GM19395 (cell line): ENCODE data around the gene POLD4.
A peak's percentile ranks its signal among the peaks of the same experiment; 100 is the strongest.

Experiments
- ATAC-seq: cut with Tn5 transposase; IDR thresholded peaks from one replicate; pipeline ENCODE4 v1.9.1; 2021; ENCODE audit warnings: mild to moderate bottlenecking, moderate library complexity; ENCODE audit not compliant: unreplicated experiment

Gene POLD4

GRCh38 chr11:67317888-67318555 is 35.3 kb downstream of the POLD4 start:
- ATAC-seq = peak; percentile 7

DNA sequence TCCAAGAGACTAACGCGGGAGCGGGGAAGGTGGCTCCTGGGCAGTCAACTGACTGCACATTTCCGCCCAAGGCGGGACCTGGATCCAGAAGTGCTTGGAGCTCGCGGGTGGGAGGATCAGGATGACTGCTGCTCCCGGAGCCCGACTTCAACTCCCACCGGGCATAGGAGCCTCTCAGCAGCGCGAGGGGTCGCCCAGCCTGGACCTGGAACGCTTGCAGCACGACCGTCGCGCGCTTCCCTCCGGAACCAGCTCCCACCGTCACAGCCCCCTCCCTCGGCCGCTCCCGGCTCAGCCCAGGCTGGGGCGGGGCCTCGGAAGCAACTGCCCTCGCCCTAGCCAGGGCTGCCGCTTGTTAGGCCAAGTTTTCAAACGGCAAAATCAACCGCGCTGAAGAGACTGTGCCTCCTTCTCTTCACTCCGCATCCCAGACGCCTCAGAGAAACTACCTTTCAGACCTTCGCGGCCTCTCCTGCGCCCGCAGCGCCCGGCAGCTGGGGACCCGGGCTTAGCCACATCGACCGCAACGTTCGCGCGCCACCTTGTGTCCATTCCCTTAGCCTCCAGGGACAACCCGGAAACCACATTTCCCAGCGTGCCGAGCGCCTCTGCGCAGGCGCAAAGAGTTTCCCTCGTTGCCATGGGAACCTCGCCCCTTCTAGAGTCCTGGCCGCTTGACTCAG is 36.0 kb downstream of the POLD4 start:
- peak; percentile 74 for ATAC-seq

DNA sequence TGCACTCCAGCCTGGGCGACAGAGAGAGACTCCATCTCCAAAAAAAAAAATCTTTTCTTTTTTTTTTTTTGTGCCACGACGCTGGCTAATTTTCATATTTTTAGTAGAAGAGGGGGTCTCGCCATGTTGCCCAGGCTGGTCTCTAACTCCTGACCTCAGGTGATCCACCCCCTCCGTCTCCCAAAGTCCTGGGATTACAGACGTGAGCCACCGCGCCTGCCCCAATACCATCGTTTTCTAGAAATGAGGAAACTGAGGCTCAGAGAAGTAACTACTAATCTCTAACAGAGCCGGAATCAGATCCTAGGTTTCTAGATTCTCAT is 36.5 kb downstream of the POLD4 start:
- peak; percentile 7 for ATAC-seq

- ATAC-seq = no peak
Measured at GRCh38 chr11:67315325-67315909, 37.9 kb downstream of the POLD4 start.

DNA sequence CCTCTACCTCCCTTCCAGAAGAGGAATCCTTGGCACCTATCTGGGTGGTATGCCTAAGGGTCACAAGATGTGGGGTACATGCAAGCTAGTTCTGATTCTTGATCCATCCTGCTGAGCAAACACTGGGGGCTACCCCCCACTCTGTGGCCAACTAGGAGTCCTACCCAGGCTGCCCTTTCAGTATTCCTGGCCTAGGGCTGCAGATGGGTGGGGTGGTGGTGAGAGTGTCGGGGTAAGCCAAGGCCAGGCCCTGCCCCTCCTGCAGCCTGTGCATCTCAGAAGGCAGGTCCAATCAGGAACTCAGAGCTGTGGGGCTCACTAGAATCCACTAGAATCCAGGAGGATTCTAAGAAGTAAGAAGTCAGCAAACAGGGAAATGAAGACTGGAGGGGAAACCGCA is 39.1 kb downstream of the POLD4 start:
- no peak for ATAC-seq

GRCh38 chr11:67313125-67313890 is 40.0 kb downstream of the POLD4 start:
- ATAC-seq = no peak

DNA sequence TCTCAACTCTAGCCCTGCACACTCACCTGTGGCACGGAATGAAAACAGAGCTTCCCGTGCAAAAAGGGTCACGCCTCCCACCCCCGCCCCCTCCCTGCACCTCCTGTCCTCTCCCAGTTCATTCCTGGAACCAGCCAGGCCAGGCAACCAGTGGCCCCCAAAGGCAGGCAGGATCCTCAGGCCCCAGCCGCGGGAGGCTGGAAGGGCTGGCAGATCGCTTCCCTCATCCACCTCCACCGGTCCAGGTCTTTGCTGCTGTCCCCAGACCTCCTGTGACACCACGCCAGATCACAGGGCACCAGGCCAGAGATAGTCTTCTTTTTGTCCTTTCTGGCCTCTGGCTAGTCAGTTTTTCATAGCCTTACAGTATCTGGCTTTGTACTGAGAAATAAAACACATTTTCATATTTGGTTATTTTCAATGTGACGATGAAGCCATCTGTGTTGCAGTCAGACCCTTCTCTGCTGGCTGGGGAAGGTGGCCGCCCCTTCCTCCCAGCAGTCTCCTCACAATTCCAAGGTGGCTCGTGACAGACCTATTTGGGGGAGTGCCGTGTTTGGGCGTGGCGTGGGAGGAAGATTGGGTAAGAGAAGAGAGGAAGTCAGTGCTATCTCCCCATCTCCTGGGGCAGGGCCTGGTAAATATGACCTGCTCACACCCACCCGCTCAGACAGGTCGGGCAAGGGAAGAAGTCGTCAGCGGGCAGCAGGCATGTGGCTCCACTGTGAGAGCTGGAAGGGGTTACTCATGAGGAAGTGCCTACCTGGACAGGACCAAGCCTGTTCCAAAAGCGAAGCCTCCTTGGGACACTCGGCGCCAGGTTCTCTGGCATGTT is 40.9 kb downstream of the POLD4 start:
- ATAC-seq = no peak

- no peak for ATAC-seq
Measured at GRCh38 chr11:67311556-67312082, 41.7 kb downstream of the POLD4 start.

GRCh38 chr11:67311051-67311555 is 42.2 kb downstream of the POLD4 start:
- ATAC-seq = no peak

DNA sequence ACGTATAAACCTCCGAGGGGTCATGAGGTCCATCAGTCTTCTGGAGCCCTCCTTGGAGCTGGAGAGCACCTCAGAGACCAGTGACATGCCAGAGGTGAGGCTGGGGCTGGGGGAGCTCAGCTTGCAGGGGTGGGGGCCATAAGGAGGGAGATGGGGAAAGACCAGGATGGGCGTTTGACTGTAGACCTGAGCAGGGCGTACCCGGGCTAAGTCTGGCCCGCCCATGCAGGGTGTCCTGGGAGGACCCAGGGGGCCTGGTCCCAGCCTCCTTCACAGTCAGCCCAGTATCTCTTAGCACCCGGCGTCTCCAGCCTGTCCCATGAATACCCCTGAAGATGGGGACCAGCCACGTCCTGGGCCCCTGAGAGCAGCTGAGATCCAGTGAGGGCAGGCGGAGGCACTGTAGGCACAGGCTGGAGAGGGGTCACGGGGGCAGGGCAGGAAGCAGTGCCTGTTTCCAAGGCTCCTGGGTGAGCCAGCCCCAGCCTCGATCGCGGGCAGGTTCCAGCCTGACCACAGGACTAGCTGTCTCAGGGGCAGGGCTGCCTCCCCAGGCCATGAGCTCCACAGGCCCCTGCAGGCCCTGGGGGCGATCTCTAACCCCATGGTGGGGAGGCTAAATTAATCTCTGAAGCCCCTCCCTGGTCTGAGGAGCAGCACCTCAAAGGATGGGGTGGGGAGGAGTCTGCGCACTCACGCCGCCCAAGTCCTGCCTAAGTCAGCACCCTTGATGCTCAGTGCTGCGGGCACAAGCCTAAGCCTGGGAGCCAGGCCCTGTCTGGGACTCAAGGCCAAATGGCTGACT is 42.9 kb downstream of the POLD4 start:
- ATAC-seq = no peak

DNA sequence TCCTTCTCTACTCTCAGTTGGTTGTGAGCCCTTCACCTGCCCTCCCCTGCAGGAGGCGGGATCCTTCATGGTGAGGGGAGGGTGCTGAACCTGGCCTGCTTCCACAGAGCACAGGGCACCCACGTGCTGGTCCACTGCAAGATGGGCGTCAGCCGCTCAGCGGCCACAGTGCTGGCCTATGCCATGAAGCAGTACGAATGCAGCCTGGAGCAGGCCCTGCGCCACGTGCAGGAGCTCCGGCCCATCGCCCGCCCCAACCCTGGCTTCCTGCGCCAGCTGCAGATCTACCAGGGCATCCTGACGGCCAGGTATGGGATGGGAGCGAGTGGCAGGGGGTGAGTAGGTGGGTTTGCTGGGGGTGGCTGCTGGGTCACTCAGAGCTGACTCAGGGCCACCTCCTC is 43.7 kb downstream of the POLD4 start:
- no peak for ATAC-seq

DNA sequence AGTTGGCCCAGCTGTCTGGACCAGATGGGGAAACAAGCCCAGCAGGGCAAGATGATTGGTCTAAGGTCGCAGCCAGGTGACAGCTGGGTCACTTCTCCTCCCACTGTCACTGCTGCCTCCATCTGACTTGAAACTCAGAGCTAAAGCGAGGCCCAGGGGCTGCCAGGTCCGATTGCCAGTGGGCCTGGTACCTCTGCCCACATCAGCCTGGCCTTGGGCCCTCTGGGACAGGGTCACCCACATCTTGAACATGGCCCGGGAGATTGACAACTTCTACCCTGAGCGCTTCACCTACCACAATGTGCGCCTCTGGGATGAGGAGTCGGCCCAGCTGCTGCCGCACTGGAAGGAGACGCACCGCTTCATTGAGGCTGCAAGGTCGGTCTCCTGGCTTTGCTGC is 44.2 kb downstream of the POLD4 start:
- ATAC-seq = no peak

- ATAC-seq = no peak
Measured at GRCh38 chr11:67308031-67308866, 45.1 kb downstream of the POLD4 start.

DNA sequence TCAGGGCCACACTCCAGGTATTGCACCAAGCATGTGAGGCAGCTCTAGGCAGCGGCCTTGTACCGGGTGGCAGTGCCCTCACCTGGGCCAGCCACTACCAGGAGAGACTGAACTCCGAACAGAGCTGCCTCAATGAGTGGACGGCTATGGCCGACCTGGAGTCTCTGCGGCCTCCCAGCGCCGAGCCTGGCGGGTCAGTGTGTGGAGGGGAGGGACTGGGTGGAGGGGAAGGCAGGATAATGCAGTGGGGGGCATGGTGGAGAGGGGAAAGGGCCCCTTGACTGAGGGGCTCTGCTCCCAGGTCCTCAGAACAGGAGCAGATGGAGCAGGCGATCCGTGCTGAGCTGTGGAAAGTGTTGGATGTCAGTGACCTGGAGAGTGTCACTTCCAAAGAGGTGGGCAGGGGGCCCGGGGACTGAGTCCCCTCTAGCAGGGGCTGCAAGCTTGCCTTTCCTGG is 45.8 kb downstream of the POLD4 start:
- no peak for ATAC-seq

DNA sequence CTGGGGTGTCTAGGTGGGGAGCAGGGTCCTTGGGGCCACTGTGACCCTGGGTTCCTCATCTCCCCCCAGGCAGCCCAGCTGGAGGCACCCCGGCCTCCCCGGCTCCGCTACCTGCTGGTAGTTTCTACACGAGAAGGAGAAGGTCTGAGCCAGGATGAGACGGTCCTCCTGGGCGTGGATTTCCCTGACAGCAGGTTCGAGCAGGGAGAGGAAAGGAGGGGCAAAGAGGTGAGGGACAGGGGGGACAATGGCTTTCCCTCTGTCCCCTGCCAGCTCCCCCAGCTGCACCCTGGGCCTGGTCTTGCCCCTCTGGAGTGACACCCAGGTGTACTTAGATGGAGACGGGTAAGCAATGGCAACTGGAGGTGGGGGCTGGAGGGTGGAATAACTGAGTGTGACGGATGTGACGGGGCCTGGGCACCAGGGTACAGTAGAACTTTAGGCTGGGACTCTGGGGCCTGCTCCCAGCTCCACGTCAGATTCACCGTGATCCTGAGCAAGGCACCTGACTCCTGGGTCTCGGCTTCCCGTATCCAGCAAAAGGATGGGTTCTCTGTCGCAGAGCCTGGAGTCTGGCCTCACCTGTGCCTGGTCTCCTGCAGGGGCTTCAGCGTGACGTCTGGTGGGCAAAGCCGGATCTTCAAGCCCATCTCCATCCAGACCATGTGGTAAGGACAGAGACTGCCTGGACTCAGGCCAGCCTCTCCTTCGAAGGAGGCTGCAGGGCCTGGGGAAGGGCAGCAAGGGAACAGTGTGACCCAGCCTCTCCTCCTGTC is 46.4 kb downstream of the POLD4 start:
- ATAC-seq = no peak

DNA sequence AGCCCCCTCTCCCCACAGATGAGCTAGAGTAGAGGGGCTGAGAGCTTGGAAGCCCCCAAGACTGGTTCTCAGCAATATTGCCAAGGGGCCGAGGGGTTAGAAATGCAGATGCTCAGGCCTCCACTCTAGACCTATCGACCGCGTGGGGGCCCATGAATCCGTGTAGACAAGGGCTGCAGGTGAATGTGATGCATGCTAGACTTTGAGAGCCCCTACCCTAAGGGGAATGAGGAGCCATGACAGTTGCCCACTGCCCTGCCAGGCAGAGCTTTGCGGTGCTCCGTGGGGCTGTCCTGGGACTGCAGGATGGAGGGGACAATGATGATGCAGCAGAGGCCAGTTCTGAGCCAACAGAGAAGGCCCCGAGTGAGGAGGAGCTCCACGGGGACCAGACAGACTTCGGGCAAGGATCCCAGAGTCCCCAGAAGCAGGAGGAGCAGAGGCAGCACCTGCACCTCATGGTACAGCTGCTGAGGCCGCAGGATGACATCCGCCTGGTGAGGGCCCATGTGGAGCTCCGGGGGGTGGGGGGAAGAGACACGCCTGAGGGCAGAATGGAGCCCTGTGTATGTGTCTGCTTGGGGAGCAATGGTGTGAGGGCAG is 48.7 kb downstream of the POLD4 start:
- ATAC-seq = no peak

DNA sequence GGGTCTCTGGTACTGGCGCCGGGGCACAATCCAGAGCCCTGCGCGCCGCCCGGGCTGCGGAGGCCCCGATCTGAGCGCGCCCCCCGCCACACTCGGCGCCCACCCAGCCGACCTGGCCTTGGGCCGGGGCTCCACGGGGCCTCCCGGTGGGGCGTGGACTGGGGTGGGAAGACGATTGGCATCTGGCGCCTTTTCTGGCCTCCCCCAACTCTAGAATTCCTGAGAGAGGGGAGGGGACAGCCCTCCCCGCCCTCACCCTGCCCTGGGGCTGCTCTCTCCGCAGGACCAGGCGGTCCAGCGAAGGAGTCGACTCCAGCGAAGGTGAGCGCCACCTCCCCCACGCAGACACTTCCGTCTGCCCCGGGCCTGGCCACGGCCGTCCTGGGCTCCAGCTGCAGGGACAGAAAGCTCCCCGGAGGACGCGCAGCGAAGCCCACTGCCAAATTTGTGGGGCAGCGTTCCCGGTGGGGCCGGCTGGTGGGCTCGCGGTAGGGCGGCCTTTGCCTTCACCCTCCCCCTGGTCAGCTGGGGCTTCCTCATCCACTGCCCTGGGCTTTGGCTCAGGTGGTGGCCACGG is 49.4 kb downstream of the POLD4 start:
- ATAC-seq = no peak
